ENCODE results near the gene NPDC1.
A peak's percentile ranks its signal among the peaks of the same experiment; 100 is the strongest.

The NPDC1 gene

DNA sequence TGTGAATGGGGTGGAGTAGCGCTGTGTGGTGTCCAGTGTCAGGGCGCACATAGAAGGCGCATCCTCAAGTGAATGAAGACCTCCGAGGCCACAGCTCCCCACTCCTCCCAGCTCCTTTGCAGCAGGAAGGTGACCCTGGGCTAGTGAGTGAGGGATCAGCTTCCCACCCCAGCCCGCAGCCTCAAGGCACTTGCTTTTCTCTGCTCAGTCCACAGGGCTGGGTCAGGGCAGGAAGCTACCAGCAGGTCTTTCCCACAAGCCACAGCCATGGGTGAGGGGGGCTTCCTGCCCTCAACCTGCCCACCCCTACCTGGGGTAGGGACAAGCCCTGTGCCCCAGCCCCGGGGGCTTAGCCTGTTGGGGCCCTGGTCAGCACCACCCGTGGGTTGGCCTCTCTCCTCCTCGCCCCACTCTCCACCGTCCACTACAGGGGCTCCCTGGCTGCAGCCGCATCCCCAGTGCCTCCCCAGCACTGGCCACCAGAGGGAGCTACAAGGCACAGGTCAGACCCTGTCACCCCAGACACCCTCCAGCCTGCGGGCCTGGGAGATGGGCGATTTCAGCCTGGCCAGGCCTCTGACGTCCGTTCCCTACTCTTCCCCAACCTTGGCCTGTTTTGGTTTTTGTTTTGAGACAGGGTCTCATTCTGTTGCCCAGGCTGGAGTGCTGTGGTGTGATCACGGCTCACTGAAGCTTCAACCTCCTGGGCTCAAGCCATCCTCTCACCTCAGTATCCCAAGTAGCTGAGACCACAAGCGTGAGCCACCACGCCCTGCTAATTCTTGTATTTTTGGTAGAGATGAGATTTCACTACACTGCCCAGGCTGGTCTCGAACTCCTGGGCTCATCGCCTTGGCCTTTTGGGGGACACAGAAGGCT, 16.7 kb downstream of the NPDC1 start:
- H3K36me3 ChIP-seq (ENCODE audit: insufficient read depth, low read length), result no peaks in the 10 kb centered on the region
- H3K9me3 ChIP-seq (ENCODE audit: low read depth, low read length), result no peaks in the 10 kb centered on the region
- TF ChIP-seq EZH2 (IDR thresholded peaks at IDR 0.05), result no peak
- no peak for TF ChIP-seq FOXP2 (optimal IDR thresholded peaks at IDR 0.05; ENCODE audit: control extremely low read depth, extremely low read length, insufficient read depth)
- no peak for TF ChIP-seq POLR2AphosphoS5 (IDR thresholded peaks at IDR 0.05; ENCODE audit: borderline replicate concordance, low read depth, low read length)
- DNase-seq (ENCODE audit: low read depth, low spot score), result no peak
- H3K27ac ChIP-seq, result no peak overlapping the region
- no peak overlapping the region for H3K9ac ChIP-seq (ENCODE audit: insufficient read length)
- peak overlapping the region; percentile 85 for H3K4me3 ChIP-seq

DNA sequence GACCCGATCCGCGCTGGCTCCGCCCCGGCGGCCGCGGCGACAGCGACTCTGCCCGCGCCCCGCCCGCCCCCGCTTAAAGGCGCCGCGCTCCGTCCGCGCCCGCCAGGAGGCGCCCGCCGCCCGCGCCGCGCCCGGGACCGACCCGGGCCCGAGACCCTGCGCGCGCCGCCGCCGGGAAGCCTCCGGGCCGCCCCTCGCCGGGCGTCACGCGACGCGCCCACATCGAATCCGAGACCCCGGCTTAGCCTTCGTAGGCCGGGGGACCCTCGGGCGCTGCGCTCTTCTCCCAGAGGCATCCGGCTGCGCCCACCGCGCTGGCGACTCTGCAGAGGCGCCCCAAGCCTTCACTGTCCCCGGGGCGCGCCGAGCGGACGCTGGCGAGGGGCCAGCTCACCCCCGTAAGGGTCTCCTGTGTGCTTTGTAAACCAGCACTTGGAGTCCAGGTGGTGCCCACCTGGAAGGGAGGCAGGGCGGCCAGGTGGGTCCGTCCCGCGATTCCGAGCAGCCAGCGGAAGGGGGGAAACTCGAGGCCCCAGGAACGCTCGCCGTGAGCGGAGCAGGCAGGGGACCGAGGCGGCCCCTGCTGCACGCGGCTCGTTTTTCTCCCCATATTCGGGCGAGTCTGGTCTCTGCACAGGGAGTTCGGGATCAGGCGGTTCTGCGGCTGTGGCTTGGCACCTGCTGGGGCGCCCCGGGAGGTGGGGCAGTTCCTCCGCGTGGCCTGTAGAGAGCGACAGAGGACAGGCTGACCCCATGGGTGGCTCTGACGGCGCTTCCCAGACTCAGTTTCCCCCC, 17.5 kb downstream of the NPDC1 start:
- Histone ChIP-seq H3K9me3 (ENCODE audit: low read depth, low read length) (no peaks in the 10 kb centered on the region), H3K9ac (ENCODE audit: insufficient read length) (peak overlapping the region; percentile 67), H3K27ac (no peak overlapping the region), H3K36me3 (ENCODE audit: insufficient read depth, low read length) (no peaks in the 10 kb centered on the region), H3K4me3 (peak overlapping the region; percentile 85)
- TF ChIP-seq FOXP2 (optimal IDR thresholded peaks at IDR 0.05; ENCODE audit: control extremely low read depth, extremely low read length, insufficient read depth), result no peak
- TF ChIP-seq EZH2 (IDR thresholded peaks at IDR 0.05), result no peak
- TF ChIP-seq POLR2AphosphoS5 (IDR thresholded peaks at IDR 0.05; ENCODE audit: borderline replicate concordance, low read depth, low read length), result no peak
- DNase-seq (ENCODE audit: low read depth, low spot score), result no peak

DNA sequence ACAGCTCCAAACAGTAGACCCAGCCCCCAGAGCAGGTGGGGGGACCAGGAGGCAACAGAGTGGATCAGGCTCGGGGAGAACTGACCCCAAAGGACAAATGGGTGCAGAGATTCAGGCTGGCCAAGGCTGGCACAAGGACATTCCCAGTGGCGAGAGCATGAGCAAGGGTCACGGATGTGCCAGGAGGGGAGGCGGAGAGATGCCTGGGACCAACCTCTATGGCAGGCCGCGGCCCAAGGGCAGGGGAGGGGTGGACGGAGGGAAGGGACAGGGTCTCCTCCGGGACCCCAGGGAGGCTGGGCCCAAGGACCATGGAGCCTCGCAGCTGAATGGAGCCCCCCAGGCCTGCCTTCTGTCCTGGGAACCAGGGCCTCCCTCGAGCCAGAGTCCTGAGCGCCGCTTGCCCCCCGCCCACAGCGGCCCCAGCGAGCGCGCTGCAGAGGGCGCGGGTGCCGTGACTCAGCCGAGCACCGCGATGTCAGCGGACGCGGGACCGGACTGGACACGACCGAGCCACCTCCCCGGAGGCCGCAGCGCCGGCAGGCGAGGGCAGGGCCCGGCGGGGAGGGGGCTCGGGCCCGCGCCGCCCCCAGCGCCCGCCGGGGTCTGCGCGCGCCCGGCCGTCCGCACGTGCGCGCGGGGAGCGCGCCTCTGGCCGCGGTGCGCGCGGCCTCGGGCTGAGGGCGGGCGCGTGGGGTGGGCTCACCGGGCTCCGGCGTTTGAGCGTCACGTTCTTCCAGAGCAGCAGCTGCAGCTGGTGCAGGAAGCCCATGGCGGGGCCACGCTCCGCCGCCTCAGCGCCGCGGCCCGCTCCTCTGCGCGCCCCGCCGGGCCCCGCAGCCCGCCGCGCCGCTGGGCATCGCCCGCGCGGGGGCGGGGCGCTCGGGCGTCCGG, 18.4 kb downstream of the NPDC1 start, which contains the start of gene ABCA2:
ABCA2 (minus strand) TSS at position 869 of the 894 bp plus-strand sequence; CDS start at position 772, 97 bp downstream.
- DNase-seq (ENCODE audit: low read depth, low spot score), result no peak
- Histone ChIP-seq H3K27ac (no peak within 1 kb of the TSS), H3K9me3 (ENCODE audit: low read depth, low read length) (no peaks in the 10 kb centered on the region), H3K4me3 (peak within 1 kb of the TSS; percentile 85), H3K9ac (ENCODE audit: insufficient read length) (peak within 1 kb of the TSS; percentile 67), H3K36me3 (ENCODE audit: insufficient read depth, low read length) (no peaks in the 10 kb centered on the region)
- no peak for TF ChIP-seq FOXP2 (optimal IDR thresholded peaks at IDR 0.05; ENCODE audit: control extremely low read depth, extremely low read length, insufficient read depth)

DNA sequence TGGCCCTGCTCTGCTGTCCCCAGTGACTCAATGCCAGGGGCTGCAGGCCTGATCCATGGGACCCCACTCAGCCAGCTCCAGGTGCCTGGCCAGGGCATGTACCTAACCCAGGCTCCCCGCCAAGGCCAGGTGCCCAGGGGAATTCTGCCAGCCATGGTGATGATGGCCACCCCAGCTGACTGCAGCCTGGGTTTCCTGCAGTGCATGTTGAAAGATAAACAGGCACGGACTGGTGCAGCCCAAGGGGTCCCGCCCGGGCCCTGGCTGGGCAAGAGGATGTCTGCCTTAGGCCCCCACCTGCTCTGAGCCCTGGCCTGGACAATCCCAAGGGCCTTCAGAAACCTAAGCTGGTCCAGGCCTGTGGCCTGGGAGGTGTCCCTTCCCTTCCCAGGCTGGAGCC, 19.1 kb downstream of the NPDC1 start:
- no peak overlapping the region for H3K27ac ChIP-seq
- no peak for DNase-seq (ENCODE audit: low read depth, low spot score)
- no peak overlapping the region for H3K9ac ChIP-seq (ENCODE audit: insufficient read length)
- no peaks in the 10 kb centered on the region for H3K36me3 ChIP-seq (ENCODE audit: insufficient read depth, low read length)
- H3K9me3 ChIP-seq (ENCODE audit: low read depth, low read length), result no peaks in the 10 kb centered on the region
- peak overlapping the region; percentile 75 for H3K4me3 ChIP-seq
- TF ChIP-seq EZH2 (IDR thresholded peaks at IDR 0.05) (no peak), FOXP2 (optimal IDR thresholded peaks at IDR 0.05; ENCODE audit: control extremely low read depth, extremely low read length, insufficient read depth) (no peak), POLR2AphosphoS5 (IDR thresholded peaks at IDR 0.05; ENCODE audit: borderline replicate concordance, low read depth, low read length) (no peak)

DNA sequence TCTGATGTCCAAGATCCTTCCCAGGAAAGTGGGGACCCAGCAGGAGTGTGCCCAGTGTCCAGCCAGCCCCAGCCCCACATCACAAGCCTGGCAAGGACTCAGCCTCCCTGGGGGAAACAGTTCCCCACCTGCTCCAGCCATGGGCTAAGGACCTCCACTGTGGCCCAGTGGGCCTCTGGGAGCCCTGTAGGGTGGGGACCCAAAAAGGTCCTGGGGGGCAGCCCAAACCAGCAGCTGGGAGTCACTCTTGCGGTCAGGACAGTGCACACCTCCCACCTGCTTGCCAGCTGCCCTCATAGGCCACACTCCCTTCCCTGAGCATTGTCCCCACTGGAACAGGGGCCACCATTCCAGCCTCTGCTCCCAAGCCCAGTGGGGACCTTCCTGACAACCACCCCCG, 19.6 kb downstream of the NPDC1 start:
- no peak for TF ChIP-seq POLR2AphosphoS5 (IDR thresholded peaks at IDR 0.05; ENCODE audit: borderline replicate concordance, low read depth, low read length)
- no peak for TF ChIP-seq FOXP2 (optimal IDR thresholded peaks at IDR 0.05; ENCODE audit: control extremely low read depth, extremely low read length, insufficient read depth)
- no peak for TF ChIP-seq EZH2 (IDR thresholded peaks at IDR 0.05)
- no peak for DNase-seq (ENCODE audit: low read depth, low spot score)
- H3K36me3 ChIP-seq (ENCODE audit: insufficient read depth, low read length), result no peaks in the 10 kb centered on the region

DNA sequence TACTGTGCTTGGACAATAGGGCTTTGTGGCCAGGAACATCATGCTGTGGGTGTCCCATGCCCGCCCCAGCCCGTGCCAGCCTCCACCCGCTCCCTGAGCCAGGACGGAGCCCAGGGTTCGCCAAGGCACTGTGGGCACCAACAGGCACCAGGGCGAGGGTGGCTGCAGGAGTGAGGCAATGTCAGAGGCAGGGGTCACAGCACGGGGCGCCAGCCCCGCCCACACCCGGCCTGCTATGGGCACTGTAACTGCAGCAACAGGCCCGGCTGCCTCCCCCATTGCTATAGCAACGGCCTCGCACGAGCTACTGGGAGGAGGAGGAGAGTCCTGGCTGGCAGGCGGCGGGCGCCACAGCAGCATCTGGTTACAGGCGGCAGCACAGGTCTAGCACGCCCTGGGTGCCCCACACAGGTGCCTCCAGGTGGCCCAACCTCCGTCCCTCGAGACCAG, 20.4 kb downstream of the NPDC1 start:
- H3K9ac ChIP-seq (ENCODE audit: insufficient read length), result no peak overlapping the region
- no peak overlapping the region for H3K4me3 ChIP-seq
- H3K36me3 ChIP-seq (ENCODE audit: insufficient read depth, low read length), result no peaks in the 10 kb centered on the region
- TF ChIP-seq EZH2 (IDR thresholded peaks at IDR 0.05) (no peak), POLR2AphosphoS5 (IDR thresholded peaks at IDR 0.05; ENCODE audit: borderline replicate concordance, low read depth, low read length) (no peak), FOXP2 (optimal IDR thresholded peaks at IDR 0.05; ENCODE audit: control extremely low read depth, extremely low read length, insufficient read depth) (no peak)
- no peak for DNase-seq (ENCODE audit: low read depth, low spot score)
- H3K9me3 ChIP-seq (ENCODE audit: low read depth, low read length), result no peaks in the 10 kb centered on the region
- no peak overlapping the region for H3K27ac ChIP-seq

More for the DNA sequence above, 19.6 kb downstream of the NPDC1 start:
- Histone ChIP-seq H3K27ac (no peak overlapping the region), H3K9ac (ENCODE audit: insufficient read length) (no peak overlapping the region), H3K9me3 (ENCODE audit: low read depth, low read length) (no peaks in the 10 kb centered on the region), H3K4me3 (no peak overlapping the region)

DNA sequence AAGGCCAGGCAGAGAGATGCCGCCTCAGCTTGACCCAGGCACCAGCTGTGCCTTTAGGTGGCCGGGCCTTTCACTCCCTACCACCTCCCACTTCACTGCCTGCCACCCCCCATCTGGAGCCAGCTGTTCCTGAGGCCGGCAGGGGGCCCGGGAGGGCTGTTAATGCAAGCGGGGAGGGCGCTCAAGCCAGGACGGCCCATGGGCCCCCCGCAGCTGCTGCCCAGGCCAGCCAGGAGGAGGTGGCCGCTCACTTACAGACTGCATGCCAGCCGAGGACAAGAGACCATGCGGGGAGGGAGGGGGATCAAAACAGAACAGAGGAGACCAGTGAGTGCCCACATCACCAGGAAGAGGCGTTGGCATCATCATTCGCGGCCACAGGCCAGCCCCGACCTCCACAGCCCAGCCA, 22.4 kb downstream of the NPDC1 start:
- Histone ChIP-seq H3K27ac (no peak overlapping the region), H3K9me3 (ENCODE audit: low read depth, low read length) (no peaks in the 10 kb centered on the region), H3K9ac (ENCODE audit: insufficient read length) (no peak overlapping the region), H3K4me3 (no peak overlapping the region), H3K36me3 (ENCODE audit: insufficient read depth, low read length) (no peaks in the 10 kb centered on the region)
- no peak for DNase-seq (ENCODE audit: low read depth, low spot score)
- no peak for TF ChIP-seq EZH2 (IDR thresholded peaks at IDR 0.05)
- no peak for TF ChIP-seq POLR2AphosphoS5 (IDR thresholded peaks at IDR 0.05; ENCODE audit: borderline replicate concordance, low read depth, low read length)
- no peak for TF ChIP-seq FOXP2 (optimal IDR thresholded peaks at IDR 0.05; ENCODE audit: control extremely low read depth, extremely low read length, insufficient read depth)

Data from SK-N-MC (cell line).